Fibroblast of gingiva (primary cell): ENCODE data around the gene SERPINF2.
"Not testable (repeated sequence)": the region's sequence is repeated elsewhere in the genome, so short reads cannot be mapped to it uniquely, and the experiment has no call there.

ENCODE experiments used
- DNase-seq: peaks from one replicate; pipeline ENCODE4 v3.0.0-alpha.2; 2011; ENCODE audit warnings: low read depth

The SERPINF2 gene

DNA sequence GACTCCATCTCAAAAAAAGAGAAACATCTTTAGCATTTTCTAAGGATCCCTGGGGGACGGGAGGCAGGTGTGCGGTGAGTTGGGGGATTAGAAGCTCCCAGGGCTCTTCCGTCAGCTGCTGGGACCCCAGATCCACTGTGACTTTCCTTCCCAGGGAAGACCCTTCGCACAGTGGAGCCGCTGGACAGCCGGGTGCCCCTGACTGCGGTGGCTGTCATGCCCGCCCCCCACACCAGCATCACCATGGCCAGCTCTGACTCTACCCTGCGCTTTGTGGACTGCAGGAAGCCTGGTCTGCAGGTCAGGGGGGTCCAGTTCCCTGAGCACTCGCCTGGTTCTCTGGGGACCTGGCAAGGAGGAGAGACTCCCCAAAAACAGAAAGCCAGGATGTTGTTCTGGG is 7.3 kb upstream of the SERPINF2 start:
- no peak for DNase-seq

DNA sequence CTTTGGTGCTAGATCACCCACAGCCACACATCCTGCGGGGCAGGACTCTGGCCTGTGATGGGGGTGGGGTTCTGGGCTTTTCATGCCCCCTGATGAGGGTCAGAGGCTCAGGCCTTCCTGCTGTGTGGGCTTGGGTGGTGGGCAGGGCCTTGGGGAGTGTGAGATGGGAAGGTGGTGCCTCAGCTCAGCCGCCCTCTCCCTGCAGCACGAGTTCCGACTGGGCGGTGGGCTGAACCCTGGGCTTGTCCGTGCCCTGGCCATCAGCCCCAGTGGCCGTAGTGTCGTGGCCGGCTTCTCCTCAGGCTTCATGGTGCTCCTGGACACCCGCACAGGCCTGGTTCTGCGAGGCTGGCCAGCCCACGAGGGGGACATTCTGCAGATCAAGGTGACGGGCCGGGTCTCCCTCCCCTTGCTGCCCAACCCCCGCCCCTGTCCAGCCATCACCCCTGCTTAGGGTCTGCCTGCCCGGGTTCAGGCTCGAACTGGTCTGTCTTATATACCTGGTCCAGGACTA is 6.8 kb upstream of the SERPINF2 start:
- no peak for DNase-seq

DNA sequence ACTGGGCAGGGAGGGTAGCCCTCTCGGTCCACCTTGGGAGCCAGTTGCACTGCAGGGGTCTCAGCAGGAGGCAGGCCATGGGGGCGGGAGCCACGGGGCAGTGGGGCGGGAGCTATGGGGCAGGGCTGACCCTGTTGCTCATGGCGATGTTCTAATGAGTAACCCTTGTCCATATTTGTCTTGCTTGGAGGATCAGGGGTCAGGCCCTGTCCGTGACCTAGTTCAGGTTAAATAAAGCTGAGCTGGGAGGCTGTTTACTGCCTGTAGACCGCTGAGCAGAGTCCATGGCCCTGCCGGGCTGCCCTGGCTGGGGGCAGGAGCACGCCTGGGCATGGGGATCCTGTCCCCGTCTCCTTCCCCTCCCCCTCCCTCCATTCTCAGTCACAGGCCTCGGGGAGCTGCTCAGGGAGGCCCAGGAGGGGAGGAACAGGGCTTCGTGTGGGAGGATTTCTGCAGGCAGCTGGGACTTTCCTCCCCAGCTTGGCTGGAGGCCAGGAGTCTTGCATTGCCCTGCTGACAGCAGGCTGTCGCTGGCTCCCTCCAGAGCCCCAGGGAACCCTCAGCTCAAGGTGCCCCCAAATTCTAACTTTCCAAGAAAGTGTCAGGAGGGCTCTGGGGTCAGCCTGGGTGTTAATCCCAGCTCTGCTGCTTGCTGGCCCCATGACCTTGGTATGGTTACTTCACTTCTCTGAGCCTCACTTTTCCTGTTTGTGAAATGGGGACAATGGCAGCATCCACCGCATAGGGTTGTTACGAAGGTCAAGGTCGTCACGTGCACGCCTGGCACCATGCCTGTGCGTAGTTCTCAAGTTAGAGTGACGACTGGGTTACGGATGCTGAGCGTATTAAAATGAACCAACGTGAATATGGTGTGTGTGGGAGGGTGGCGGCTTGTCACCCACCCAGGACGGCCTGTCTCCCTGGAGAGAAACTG is 6.1 kb upstream of the SERPINF2 start:
- DNase-seq: peak; percentile 72

DNA sequence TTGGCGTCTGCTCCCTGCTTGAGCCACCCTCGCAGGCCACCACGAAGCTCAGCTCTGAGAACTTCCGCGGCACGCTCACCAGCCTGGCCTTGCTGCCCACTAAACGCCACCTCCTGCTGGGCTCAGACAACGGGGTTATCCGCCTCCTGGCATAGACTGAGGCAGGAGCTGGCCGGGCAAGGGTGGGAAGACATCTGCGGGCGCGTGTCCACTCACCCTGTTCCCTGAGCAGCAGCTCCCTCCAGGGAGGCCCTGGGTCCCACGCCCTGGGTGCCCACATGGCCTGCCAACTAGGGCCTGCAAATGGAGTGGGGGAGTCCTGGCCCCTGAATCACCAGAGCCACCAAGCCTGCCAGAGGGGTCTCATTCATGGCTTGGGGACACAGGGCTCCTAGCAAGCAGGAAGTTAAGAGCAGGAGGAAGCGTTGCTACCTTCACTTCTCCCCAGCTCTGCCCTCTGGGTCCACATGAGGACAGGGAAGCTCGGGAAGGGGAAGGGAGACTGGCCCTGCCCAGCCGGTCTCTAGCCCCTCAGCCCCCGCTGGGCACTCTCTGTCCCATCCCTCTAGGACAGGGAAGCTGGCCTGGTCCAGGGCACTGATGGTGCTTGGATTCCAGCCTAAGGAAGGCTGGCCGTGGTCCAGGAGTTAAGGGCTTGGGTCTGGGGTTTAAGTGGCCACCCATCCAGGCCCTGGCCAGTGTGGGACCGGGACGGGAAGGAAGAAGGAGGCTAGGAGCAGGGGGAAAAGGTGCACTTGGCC is 5.0 kb upstream of the SERPINF2 start:
- DNase-seq: no peak

DNA sequence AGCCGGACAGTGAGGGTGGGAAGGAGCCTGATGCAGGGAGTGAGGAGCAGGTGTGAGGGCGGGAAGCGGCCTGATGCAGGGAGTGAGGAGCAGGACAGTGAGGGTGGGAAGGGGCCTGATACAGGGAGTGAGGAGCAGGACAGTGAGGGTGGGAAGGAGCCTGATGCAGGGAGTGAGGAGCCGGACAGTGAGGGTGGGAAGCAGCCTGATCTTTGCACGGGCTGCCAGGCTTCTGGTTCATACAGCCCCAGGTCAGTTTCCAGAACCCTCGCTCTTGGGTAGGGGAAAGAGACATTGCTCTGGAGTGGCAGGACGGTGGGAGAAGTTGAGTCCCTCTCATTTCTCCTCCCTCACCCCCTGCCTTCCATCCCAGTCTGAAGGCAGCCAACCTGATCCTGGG is 772 bp upstream of the SERPINF2 start:
- not testable (repeated sequence) for DNase-seq

DNA sequence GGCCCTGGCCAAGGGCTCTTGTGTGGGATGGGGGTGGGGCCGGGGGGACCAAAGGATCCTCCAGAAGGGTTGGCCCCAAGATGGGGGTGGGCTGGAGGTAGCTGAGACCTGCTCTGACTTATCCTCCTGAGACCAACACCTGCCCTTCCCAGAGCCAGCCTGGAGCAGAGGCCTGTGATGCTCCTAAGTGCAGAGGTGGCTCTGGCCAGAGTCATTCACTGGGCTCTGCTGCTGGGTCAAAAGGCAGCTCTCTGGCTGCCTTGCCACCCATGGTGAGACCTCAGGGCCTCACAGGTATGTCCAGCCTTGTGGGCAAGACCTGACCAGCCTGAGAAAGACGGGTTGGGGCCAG is 393 bp downstream of the SERPINF2 start:
- DNase-seq: no peak

DNA sequence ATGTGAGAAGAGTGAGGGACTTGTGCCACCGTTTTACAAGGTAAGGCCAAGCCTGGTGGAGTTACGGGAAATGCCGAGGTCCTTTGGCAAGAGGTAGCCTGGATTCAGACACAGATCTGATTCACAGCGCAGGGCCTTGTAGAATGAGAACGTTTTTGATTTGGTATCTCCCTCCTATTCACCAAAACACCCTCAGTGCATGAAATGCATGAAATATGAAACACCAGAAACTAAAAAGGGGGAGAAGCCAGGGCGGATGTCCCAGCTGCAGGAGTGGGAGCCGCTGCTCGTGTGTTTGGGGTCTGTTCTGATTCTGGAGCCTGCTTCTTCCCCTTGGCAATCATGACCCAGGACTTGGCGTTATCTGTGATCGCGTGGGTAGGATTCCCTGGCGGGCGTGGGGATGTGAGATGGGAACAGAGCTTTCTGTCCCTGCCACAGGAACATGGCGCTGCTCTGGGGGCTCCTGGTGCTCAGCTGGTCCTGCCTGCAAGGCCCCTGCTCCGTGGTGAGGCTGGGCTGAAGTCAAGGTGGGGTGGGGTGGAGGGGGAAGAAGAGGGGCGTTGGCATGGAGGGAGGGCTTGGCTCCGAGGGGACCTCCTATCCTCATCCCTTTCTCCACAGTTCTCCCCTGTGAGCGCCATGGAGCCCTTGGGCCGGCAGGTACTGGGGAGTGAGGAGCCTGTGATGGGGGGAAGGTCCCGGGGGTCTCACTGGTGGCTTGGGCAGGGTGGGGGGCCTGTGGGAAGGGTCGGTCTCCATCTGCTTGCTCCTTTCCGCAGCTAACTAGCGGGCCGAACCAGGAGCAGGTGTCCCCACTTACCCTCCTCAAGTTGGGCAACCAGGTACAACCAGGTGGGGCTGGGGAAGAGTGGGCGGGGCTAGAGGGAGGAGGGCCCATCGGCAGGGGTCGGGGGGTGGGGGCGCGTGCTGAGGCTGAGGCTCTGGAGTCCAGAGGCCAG is 2.2 kb downstream of the SERPINF2 start:
- no peak for DNase-seq

DNA sequence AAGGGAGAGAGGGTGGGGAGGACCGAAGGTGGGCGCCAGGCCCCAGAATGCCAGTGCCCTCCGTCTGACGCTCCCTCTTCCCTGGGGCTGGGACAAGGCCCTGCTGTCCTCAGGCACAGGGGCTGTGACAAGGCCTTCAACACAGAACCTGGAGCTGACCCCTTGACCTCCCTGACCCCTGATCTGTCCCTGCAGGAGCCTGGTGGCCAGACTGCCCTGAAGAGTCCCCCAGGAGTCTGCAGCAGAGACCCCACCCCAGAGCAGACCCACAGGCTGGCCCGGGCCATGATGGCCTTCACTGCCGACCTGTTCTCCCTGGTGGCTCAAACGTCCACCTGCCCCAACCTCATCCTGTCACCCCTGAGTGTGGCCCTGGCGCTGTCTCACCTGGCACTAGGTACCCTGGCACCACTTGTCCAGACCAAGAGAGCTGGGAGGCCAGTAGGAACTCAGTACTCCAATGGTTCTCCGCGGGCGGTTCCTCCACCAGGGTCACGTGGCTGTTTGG is 2.9 kb downstream of the SERPINF2 start:
- no peak for DNase-seq

DNA sequence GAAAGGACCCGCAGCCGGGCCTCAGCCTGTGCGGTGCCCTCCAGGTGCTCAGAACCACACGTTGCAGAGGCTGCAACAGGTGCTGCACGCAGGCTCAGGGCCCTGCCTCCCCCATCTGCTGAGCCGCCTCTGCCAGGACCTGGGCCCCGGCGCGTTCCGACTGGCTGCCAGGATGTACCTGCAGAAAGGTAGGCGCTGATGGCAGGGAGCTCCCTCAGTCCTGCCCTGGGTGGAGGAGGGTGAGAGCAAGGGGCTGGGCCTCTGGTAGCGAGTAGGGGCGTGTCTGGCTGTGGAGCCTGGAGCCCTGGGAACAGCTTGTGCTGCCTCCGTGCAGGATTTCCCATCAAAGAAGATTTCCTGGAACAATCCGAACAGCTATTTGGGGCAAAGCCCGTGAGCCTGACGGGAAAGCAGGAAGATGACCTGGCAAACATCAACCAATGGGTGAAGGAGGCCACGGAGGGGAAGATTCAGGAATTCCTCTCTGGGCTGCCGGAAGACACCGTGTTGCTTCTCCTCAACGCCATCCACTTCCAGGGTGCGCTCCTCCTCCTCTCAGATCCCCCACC is 4.4 kb downstream of the SERPINF2 start:
- no peak for DNase-seq

DNA sequence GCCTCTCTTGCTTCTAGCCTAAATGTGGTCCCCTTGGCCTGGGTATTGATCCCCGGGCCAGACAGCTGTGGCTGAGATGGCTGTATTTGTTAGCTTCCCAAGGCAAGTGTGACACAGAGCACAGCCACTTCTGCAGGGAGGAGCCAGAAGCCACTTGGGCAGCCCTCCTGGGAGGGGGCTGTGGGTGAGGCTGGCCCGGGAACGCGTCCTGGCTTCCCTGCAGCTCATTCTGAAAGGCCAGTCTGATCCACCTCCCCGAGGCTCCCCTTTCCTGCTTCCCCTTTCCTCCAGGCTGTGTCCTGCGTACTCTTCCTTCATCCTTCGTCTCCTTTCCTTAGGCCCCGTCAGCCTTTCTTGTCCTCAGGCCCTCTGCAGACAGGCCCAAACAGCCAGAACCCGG is 8.0 kb downstream of the SERPINF2 start:
- no peak for DNase-seq

DNA sequence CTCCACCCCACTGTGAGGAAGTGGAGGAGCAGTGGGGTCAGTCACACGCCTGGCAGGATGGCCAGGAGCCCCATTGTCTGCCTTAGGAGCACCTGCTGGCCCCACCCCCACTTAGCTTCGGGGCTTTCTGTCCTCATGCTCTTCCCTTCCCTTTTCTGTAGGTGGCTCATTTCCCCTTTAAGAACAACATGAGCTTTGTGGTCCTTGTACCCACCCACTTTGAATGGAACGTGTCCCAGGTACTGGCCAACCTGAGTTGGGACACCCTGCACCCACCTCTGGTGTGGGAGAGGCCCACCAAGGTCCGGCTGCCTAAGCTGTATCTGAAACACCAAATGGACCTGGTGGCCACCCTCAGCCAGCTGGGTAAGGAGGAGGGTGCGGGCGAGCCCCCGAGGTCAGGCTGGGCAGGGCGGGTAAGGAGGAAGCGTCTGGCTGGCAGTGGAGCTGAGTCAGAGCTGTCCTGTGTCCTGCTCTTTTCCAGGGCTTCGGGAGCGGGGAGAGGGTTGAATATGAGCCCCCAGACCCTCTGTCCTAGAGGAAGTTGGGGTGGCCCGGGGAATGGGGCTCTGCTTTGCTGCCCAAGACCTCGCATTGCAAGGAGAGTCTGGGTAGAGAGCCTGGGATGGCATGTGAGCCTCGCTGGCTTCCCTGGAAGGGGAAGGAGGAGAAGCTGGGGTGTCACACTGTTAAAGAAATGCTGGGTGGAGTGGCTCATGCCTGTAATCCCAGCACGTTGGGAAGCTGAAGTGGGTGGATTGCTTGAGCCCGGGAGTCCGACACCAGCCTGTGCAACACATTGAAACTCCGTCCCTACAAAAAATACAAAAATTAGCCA is 10.0 kb downstream of the SERPINF2 start:
- DNase-seq: no peak

DNA sequence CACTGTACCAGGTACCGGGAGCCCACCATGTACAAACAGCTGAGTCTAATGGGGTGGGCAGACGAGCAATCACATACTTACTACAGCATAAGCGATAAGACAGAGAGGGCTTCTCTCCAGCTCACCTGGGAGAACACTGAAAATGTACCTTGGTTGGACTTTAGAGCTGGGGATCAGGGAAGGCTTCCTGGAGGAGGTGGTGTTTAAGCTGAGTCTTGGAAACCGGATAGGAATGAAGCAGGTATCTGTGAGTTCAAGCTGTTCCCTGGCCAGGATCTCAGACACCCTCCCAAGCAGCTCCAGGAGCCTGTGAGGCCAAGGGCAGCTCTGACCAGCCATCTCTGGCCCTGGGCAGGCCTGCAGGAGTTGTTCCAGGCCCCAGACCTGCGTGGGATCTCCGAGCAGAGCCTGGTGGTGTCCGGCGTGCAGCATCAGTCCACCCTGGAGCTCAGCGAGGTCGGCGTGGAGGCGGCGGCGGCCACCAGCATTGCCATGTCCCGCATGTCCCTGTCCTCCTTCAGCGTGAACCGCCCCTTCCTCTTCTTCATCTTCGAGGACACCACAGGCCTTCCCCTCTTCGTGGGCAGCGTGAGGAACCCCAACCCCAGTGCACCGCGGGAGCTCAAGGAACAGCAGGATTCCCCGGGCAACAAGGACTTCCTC is 11.2 kb downstream of the SERPINF2 start:
- DNase-seq: no peak

DNA sequence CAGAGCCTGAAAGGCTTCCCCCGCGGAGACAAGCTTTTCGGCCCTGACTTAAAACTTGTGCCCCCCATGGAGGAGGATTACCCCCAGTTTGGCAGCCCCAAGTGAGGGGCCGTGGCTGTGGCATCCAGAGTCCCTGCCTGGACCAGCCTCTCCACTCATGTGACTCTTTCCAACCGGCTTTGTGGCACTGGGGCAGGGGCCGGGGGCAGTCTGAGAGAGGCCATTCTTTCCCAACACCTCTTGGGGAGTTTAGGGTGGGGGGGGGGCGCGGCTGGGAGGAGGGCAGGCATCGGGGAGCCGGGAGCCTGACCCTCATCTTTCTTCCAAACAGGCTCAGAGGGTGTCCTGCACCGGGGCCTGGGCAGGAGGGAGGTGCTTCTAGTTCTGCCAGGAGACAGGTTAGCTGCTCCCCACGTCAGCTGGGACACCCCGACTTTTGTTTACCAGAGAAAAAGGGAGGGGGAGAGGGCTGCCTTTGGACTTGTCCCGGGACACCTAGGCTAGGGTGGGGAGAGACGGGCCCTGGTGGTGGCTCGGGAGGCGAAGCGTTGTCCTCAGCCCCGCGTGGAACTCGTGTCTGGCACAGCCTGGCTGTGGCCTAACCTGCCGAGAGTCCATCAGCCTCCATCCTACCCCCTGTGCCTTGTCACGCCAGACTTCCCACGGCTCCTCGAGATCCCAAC is 11.9 kb downstream of the SERPINF2 start:
- no peak for DNase-seq

DNA sequence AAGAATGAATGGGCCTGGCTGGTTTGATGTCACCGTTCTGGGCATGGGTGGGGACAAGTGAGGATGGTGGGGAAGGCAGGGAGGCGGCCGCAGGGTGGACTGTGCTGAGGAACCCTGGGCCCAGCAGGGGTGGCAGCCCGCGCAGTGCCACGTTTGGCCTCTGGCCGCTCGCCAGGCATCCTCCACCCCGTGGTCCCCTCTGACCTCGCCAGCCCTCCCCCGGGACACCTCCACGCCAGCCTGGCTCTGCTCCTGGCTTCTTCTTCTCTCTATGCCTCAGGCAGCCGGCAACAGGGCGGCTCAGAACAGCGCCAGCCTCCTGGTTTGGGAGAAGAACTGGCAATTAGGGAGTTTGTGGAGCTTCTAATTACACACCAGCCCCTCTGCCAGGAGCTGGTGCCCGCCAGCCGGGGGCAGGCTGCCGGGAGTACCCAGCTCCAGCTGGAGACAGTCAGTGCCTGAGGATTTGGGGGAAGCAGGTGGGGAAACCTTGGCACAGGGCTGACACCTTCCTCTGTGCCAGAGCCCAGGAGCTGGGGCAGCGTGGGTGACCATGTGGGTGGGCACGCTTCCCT is 12.7 kb downstream of the SERPINF2 start:
- no peak for DNase-seq

DNA sequence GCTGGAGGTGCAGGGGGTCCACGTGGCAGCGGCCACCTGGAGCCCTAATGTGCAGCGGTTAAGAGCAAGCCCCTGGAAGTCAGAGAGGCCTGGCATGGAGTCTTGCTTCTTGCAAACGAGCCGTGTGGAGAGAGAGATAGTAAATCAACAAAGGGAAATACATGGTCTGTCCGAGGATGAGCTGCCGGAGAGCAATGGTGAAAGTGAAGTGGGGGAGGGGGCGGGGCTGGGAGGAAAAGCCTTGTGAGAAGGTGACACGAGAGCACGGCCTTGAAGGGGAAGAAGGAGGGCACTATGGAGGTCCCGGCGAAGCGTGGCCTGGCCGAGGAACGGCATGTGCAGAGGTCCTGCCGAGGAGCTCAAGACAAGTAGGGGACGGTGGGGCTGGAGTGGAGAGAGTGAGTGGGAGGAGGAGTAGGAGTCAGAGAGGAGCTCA is 13.2 kb downstream of the SERPINF2 start:
- no peak for DNase-seq

DNA sequence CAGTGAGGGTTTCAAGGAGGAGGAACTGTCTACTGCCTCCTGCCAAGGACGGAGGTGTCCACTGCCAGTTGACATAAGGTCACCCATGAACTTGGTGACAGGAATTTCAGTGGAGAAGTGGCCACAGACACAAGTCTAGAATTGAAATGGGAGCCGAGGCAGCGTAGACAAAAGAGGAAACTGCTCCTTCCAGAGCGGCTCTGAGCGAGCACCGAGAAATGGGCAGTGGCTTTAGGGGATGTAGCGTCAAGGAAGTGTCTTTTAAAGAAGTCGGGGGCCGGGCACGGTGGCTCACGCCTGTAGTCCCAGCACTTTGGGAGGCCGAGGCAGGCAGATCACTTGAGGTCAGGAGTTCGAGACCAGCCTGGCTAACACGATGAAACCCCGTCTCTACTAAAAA is 16.1 kb downstream of the SERPINF2 start:
- DNase-seq: no peak

DNA sequence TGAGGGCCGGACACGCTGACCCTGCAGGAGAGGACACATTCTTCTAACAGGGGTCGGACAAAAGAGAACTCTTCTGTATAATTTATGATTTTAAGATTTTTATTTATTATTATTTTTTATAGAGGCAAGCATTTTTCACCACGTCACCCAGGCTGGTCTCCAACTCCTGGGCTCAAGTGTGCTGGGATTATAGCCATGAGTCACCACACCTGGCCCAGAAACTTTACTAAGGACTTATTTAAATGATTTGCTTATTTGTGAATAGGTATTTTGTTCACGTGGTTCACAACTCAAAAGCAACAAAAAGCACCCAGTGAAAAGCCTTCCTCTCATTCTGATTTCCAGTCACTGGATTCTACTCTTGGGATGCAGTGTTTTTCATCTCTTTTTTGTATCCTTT is 16.9 kb downstream of the SERPINF2 start:
- no peak for DNase-seq

DNA sequence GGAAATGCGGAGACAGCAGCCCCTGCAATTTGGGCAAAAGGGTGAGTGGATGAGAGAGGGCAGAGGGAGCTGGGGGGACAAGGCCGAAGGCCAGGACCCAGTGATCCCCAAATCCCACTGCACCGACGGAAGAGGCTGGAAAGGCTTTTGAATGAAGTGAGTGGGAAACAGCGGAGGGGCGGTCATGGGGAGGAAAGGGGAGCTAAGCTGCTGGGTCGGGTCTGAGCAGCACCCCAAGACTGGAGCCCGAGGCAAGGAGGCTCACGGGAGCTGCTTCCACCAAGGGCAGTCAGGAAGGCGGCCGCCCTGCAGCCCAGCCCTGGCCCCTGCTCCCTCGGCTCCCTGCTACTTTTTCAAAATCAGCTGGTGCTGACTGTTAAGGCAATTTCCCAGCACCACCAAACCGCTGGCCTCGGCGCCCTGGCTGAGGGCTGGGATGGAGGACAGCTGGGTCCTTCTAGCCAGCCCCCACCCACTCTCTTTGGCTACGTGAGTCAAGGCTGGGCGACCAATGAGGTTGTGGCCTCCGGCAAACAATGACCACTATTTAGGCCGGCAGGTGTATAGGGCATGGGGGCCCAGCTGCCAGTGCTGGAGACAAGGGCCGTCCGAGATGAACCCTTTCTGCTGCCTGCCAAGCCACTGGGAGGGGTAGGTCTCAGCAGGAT is 19.7 kb downstream of the SERPINF2 start:
- DNase-seq: peak; percentile 23
